Measurements from ENCODE around the gene FSTL3. TPM values are rescaled to one million over a fixed set of nuclear protein-coding genes. Genes with fewer than 3 reads are reported as not detected.
"Not testable (repeated sequence)": the region's sequence is repeated elsewhere in the genome, so short reads cannot be mapped to it uniquely, and the experiment has no call there.

FSTL3 gene
- total RNA-seq, 4 donors from 2014 or later = 4.4 to 43.3 (median 17.7) TPM

GRCh38 chr19:726993-727956 is 51.1 kb downstream of the FSTL3 start:
- H3K4me3 ChIP-seq = no peak overlapping the region
- no peak for DNase-seq
- TF ChIP-seq, protein P1, sequence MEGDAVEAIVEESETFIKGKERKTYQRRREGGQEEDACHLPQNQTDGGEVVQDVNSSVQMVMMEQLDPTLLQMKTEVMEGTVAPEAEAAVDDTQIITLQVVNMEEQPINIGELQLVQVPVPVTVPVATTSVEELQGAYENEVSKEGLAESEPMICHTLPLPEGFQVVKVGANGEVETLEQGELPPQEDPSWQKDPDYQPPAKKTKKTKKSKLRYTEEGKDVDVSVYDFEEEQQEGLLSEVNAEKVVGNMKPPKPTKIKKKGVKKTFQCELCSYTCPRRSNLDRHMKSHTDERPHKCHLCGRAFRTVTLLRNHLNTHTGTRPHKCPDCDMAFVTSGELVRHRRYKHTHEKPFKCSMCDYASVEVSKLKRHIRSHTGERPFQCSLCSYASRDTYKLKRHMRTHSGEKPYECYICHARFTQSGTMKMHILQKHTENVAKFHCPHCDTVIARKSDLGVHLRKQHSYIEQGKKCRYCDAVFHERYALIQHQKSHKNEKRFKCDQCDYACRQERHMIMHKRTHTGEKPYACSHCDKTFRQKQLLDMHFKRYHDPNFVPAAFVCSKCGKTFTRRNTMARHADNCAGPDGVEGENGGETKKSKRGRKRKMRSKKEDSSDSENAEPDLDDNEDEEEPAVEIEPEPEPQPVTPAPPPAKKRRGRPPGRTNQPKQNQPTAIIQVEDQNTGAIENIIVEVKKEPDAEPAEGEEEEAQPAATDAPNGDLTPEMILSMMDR (IDR thresholded peaks at IDR 0.05) = no peak
- TF ChIP-seq POLR2A (IDR thresholded peaks at IDR 0.05) = no peak
- H3K36me3 ChIP-seq = no peaks in the 10 kb centered on the region
- intact Hi-C loops (cut with DNase I) = no loop called here
- peak overlapping the region; percentile 61 to 89 (median 79) for H3K27ac ChIP-seq
- H3K27me3 ChIP-seq = no peaks in the 10 kb centered on the region
- no peaks in the 10 kb centered on the region for H3K9me3 ChIP-seq
- peaks cover 0 to 17% (median 10%) of the 10 kb centered on the region in 3 donors for H3K4me1 ChIP-seq
- WGBS, 2 donors = 70 to 80% methylated on average over 10 to 15 of the region's 43 CpGs

DNA sequence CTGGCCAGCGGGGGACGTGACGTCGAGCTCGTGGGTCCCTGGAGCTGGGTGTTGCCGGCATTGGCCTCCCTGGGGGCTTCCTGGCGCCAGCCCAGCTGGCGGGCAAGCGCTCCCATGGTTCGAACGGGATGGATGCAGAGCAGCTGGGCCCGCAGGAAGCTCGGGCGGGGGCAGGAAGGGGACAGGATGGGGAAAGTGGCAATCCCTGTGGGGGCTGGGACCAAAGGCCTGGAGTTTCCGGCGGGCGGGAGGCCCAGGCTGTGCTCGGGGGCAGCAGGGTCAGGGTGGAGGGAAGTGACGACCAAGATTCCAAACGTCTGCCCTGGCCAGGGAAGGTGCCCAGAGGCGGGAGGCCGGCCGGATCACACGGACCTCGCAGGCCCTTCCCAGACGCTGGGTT is 51.8 kb downstream of the FSTL3 start:
- no peaks in the 10 kb centered on the region for H3K27me3 ChIP-seq
- no peak for DNase-seq
- no peaks in the 10 kb centered on the region for H3K9me3 ChIP-seq
- intact Hi-C loops (cut with DNase I) = no loop called here
- no peak for TF ChIP-seq POLR2A (IDR thresholded peaks at IDR 0.05)
- TF ChIP-seq, protein P1 (IDR thresholded peaks at IDR 0.05) = no peak
- H3K36me3 ChIP-seq = no peaks in the 10 kb centered on the region
- WGBS, 2 donors = 80 to 81% methylated on average over 1 to 5 of the region's 26 CpGs
- H3K27ac ChIP-seq = peak overlapping the region; percentile 61 to 89 (median 79)
- H3K4me3 ChIP-seq = no peak overlapping the region
- peaks cover 0 to 11% (median 5%) of the 10 kb centered on the region in 3 donors for H3K4me1 ChIP-seq

- intact Hi-C loops (cut with DNase I) = not testable (repeated sequence)
These were observed 53.4 kb downstream of the FSTL3 start for GRCh38 chr19:729564-729963.

GRCh38 chr19:729965-730668 is 53.9 kb downstream of the FSTL3 start:
- intact Hi-C loops (cut with DNase I) = loop anchor here (5.0 kb wide), 1 partner anchor 63 kb away; no protein-coding TSS in a partner anchor
- DNase-seq = no peak

More at GRCh38 chr19:729564-729963, 53.4 kb downstream of the FSTL3 start:
- H3K4me3 ChIP-seq, H3K36me3 ChIP-seq, DNase-seq, H3K27me3 ChIP-seq, H3K9me3 ChIP-seq: not testable (repeated sequence)
- WGBS, 2 donors = 85 to 93% methylated on average over 5 to 7 of the region's 15 CpGs
- Histone ChIP-seq H3K4me1 (peaks cover 0 to 16% (median 5%) of the 10 kb centered on the region in 3 donors), H3K27ac (peak overlapping the region in 1 of 4 donors; percentile 13)

GRCh38 chr19:731000-731399 is 54.8 kb downstream of the FSTL3 start:
- DNase-seq = no peak
- no peaks in the 10 kb centered on the region for H3K27me3 ChIP-seq
- intact Hi-C loops (cut with DNase I) = loop anchor here (5.0 kb wide), 1 partner anchor 64 kb away; no protein-coding TSS in a partner anchor
- WGBS, 2 donors = 71 to 94% methylated on average over 2 to 11 of the region's 16 CpGs
- no peaks in the 10 kb centered on the region for H3K9me3 ChIP-seq
- TF ChIP-seq POLR2A (IDR thresholded peaks at IDR 0.05) = no peak
- TF ChIP-seq, protein P1 (IDR thresholded peaks at IDR 0.05) = no peak
- H3K36me3 ChIP-seq = peaks cover 0 to 3% (median 0%) of the 10 kb centered on the region in 3 donors
- H3K27ac ChIP-seq = no peak overlapping the region
- no peak overlapping the region for H3K4me3 ChIP-seq
- peaks cover 1 to 18% (median 5%) of the 10 kb centered on the region in 3 donors for H3K4me1 ChIP-seq

More at GRCh38 chr19:729965-730668, 53.9 kb downstream of the FSTL3 start:
- H3K9me3 ChIP-seq = no peaks in the 10 kb centered on the region
- TF ChIP-seq, protein P1 (IDR thresholded peaks at IDR 0.05) = no peak
- TF ChIP-seq POLR2A (IDR thresholded peaks at IDR 0.05) = no peak
- H3K4me3 ChIP-seq = no peak overlapping the region
- peak overlapping the region in 1 of 4 donors; percentile 13 for H3K27ac ChIP-seq
- WGBS, 2 donors = 51 to 76% methylated on average over 11 to 13 of the region's 14 CpGs
- H3K36me3 ChIP-seq = no peaks in the 10 kb centered on the region
- H3K4me1 ChIP-seq = peaks cover 0 to 18% (median 5%) of the 10 kb centered on the region in 3 donors
- H3K27me3 ChIP-seq = no peaks in the 10 kb centered on the region
